Activated naive CD8-positive, alpha-beta T cell treated with anti-CD3 and anti-CD28 coated beads for 36 hours (primary cell): ENCODE measurements around the gene FSD2. TPM values are rescaled to one million over a fixed set of nuclear protein-coding genes. Genes with fewer than 3 reads are reported as not detected.
A peak's percentile ranks its signal among the peaks of the same experiment; 100 is the strongest.
"Not testable (repeated sequence)": the region's sequence is repeated elsewhere in the genome, so short reads cannot be mapped to it uniquely, and the experiment has no call there.

ENCODE experiments used
- DNase-seq: peaks from one replicate; pipeline ENCODE4 v3.0.0; 2021
- H3K27ac Mint-ChIP-seq: one replicate; pipeline ENCODE4 v1.8.0; 2022; ENCODE audit warnings: mild to moderate bottlenecking, moderate library complexity, mixed read lengths
- H3K27me3 Mint-ChIP-seq: one replicate; pipeline ENCODE4 v1.8.0; 2022; ENCODE audit warnings: mild to moderate bottlenecking, mixed read lengths
- H3K36me3 Mint-ChIP-seq: one replicate; pipeline ENCODE4 v1.8.0; 2021; ENCODE audit warnings: mild to moderate bottlenecking, mixed read lengths
- H3K4me1 Mint-ChIP-seq: one replicate; pipeline ENCODE4 v1.8.0; 2021; ENCODE audit warnings: mixed read lengths
- H3K4me3 Mint-ChIP-seq: one replicate; pipeline ENCODE4 v1.8.0; 2022; ENCODE audit warnings: mild to moderate bottlenecking, moderate library complexity, mixed read lengths
- H3K9me3 Mint-ChIP-seq: one replicate; pipeline ENCODE4 v1.8.0; 2022; ENCODE audit warnings: mixed read lengths
- total RNA-seq, 2 experiments: library from RNA; stranded (reverse); gene quantifications; one replicate each; pipeline ENCODE4 v1.2.3, GENCODE V29; 2021

Gene FSD2
- total RNA-seq, 2 experiments from 2014 or later: not detected

GRCh38 chr15:82839136-82839535 lies 33.3 kb upstream of the FSD2 start:
- Mint-ChIP-seq H3K9me3 (no peaks in the 10 kb centered on the region), H3K36me3 (peaks cover 37% of the 10 kb centered on the region), H3K27me3 (no peaks in the 10 kb centered on the region), H3K27ac (no peak overlapping the region), H3K4me1 (no peaks in the 10 kb centered on the region), H3K4me3 (no peak overlapping the region)
- no peak for DNase-seq

- H3K27ac Mint-ChIP-seq: no peak overlapping the region
- no peak for DNase-seq
- H3K9me3 Mint-ChIP-seq: no peaks in the 10 kb centered on the region
- no peaks in the 10 kb centered on the region for H3K27me3 Mint-ChIP-seq
- H3K36me3 Mint-ChIP-seq: peaks cover 41% of the 10 kb centered on the region
- no peak overlapping the region for H3K4me3 Mint-ChIP-seq
- peaks cover 3% of the 10 kb centered on the region for H3K4me1 Mint-ChIP-seq
Observed at GRCh38 chr15:82838096-82838735, 32.3 kb upstream of the FSD2 start.

GRCh38 chr15:82835391-82835917 lies 29.6 kb upstream of the FSD2 start:
- Mint-ChIP-seq H3K9me3 (no peaks in the 10 kb centered on the region), H3K4me3 (no peak overlapping the region), H3K27me3 (no peaks in the 10 kb centered on the region), H3K4me1 (peaks cover 25% of the 10 kb centered on the region), H3K36me3 (peaks cover 64% of the 10 kb centered on the region), H3K27ac (no peak overlapping the region)
- no peak for DNase-seq

- no peak overlapping the region for H3K4me3 Mint-ChIP-seq
- no peaks in the 10 kb centered on the region for H3K9me3 Mint-ChIP-seq
- H3K27ac Mint-ChIP-seq: peak overlapping the region; percentile 87
- peaks cover 68% of the 10 kb centered on the region for H3K36me3 Mint-ChIP-seq
- H3K4me1 Mint-ChIP-seq: peaks cover 26% of the 10 kb centered on the region
- H3K27me3 Mint-ChIP-seq: no peaks in the 10 kb centered on the region
- DNase-seq: no peak
Observed at GRCh38 chr15:82833362-82833682, 27.5 kb upstream of the FSD2 start.

GRCh38 chr15:82832601-82833361 lies 26.9 kb upstream of the FSD2 start:
- Mint-ChIP-seq H3K27me3 (no peaks in the 10 kb centered on the region), H3K9me3 (no peaks in the 10 kb centered on the region), H3K27ac (peak overlapping the region; percentile 87), H3K4me1 (peaks cover 31% of the 10 kb centered on the region), H3K36me3 (peaks cover 68% of the 10 kb centered on the region), H3K4me3 (peak overlapping the region; percentile 38)
- DNase-seq: peak; percentile 41

- peaks cover 63% of the 10 kb centered on the region for H3K36me3 Mint-ChIP-seq
- H3K27ac Mint-ChIP-seq: peak overlapping the region; percentile 87
- H3K27me3 Mint-ChIP-seq: no peaks in the 10 kb centered on the region
- no peak overlapping the region for H3K4me3 Mint-ChIP-seq
- peaks cover 31% of the 10 kb centered on the region for H3K4me1 Mint-ChIP-seq
- no peak for DNase-seq
- H3K9me3 Mint-ChIP-seq: no peaks in the 10 kb centered on the region
Observed at GRCh38 chr15:82831894-82832600, 26.2 kb upstream of the FSD2 start.

- Mint-ChIP-seq H3K36me3 (peaks cover 54% of the 10 kb centered on the region), H3K27ac (no peak overlapping the region), H3K9me3 (no peaks in the 10 kb centered on the region), H3K27me3 (no peaks in the 10 kb centered on the region), H3K4me1 (peaks cover 31% of the 10 kb centered on the region), H3K4me3 (no peak overlapping the region)
- DNase-seq: no peak
Observed at GRCh38 chr15:82830427-82831173, 24.7 kb upstream of the FSD2 start.

GRCh38 chr15:82829234-82829633 lies 23.4 kb upstream of the FSD2 start:
- no peak overlapping the region for H3K4me3 Mint-ChIP-seq

GRCh38 chr15:82828075-82828474 lies 22.2 kb upstream of the FSD2 start:
- peaks cover 38% of the 10 kb centered on the region for H3K36me3 Mint-ChIP-seq
- H3K9me3 Mint-ChIP-seq: no peaks in the 10 kb centered on the region
- no peak overlapping the region for H3K27ac Mint-ChIP-seq
- DNase-seq: no peak
- no peaks in the 10 kb centered on the region for H3K27me3 Mint-ChIP-seq
- H3K4me3 Mint-ChIP-seq: no peak overlapping the region
- H3K4me1 Mint-ChIP-seq: peaks cover 27% of the 10 kb centered on the region

More at GRCh38 chr15:82829234-82829633, 23.4 kb upstream of the FSD2 start:
- Mint-ChIP-seq H3K4me1 (peaks cover 31% of the 10 kb centered on the region), H3K36me3 (peaks cover 44% of the 10 kb centered on the region), H3K9me3 (no peaks in the 10 kb centered on the region), H3K27ac (no peak overlapping the region), H3K27me3 (no peaks in the 10 kb centered on the region)
- DNase-seq: no peak

- H3K36me3 Mint-ChIP-seq: peaks cover 35% of the 10 kb centered on the region
- H3K9me3 Mint-ChIP-seq: no peaks in the 10 kb centered on the region
- H3K4me1 Mint-ChIP-seq: peaks cover 9% of the 10 kb centered on the region
- H3K27me3 Mint-ChIP-seq: no peaks in the 10 kb centered on the region
- no peak overlapping the region for H3K27ac Mint-ChIP-seq
- H3K4me3 Mint-ChIP-seq: no peak overlapping the region
- no peak for DNase-seq
Observed at GRCh38 chr15:82823049-82823448, 17.2 kb upstream of the FSD2 start.

GRCh38 chr15:82821851-82822250 lies 16.0 kb upstream of the FSD2 start:
- not testable (repeated sequence) for H3K9me3 Mint-ChIP-seq, H3K27me3 Mint-ChIP-seq, DNase-seq, H3K27ac Mint-ChIP-seq, H3K4me3 Mint-ChIP-seq
- H3K36me3 Mint-ChIP-seq: peaks cover 34% of the 10 kb centered on the region
- H3K4me1 Mint-ChIP-seq: peaks cover 10% of the 10 kb centered on the region

GRCh38 chr15:82821396-82821795 lies 15.5 kb upstream of the FSD2 start:
- H3K27me3 Mint-ChIP-seq, H3K9me3 Mint-ChIP-seq, H3K27ac Mint-ChIP-seq, H3K4me3 Mint-ChIP-seq, DNase-seq: not testable (repeated sequence)
- peaks cover 14% of the 10 kb centered on the region for H3K4me1 Mint-ChIP-seq
- peaks cover 35% of the 10 kb centered on the region for H3K36me3 Mint-ChIP-seq

GRCh38 chr15:82820128-82820527 lies 14.3 kb upstream of the FSD2 start:
- Mint-ChIP-seq H3K27ac (no peak overlapping the region), H3K36me3 (peaks cover 42% of the 10 kb centered on the region), H3K27me3 (no peaks in the 10 kb centered on the region), H3K4me3 (no peak overlapping the region), H3K9me3 (no peaks in the 10 kb centered on the region), H3K4me1 (peaks cover 23% of the 10 kb centered on the region)
- DNase-seq: no peak

GRCh38 chr15:82812994-82813393 lies 7.1 kb upstream of the FSD2 start:
- H3K9me3 Mint-ChIP-seq: no peaks in the 10 kb centered on the region
- DNase-seq: no peak
- no peak overlapping the region for H3K27ac Mint-ChIP-seq
- H3K4me1 Mint-ChIP-seq: peaks cover 42% of the 10 kb centered on the region
- no peaks in the 10 kb centered on the region for H3K27me3 Mint-ChIP-seq
- peaks cover 42% of the 10 kb centered on the region for H3K36me3 Mint-ChIP-seq
- H3K4me3 Mint-ChIP-seq: no peak overlapping the region
